ENCODE results near the gene ZFAND4. TPM values are rescaled to one million over a fixed set of nuclear protein-coding genes. Genes with fewer than 3 reads are reported as not detected.

ZFAND4 gene
- total and polyA plus RNA-seq, 10 of the 15 experiments (the other 5 are each of a cell fraction or from before 2014, with no cell fraction given) = 4.7 to 20.8 (median 12.8) TPM

- ChIA-PET CTCF (no interaction called here), SMC1A (ENCODE audit: uncharacterized antibody, unreplicated experiment) (interaction anchor here (1.0 kb wide), 1 partner anchor 11 kb away, joined by 3 read pairs; no protein-coding TSS in a partner anchor), POLR2A (no interaction called here), RAD21 (ENCODE audit: unreplicated experiment) (no interaction called here)
- ATAC-seq (no peak), DNase-seq (ENCODE audit: low read depth, low spot score) (no peak), FAIRE-seq (no peak)
- BruUV-seq (replicated peaks) = no TSS peak
- H3K4me3 ChIP-seq = no peak overlapping the region
- H3K27me3 ChIP-seq (replicated peaks in 1 of 2; ENCODE audit: control insufficient read depth in 2 of 2, insufficient read depth in 2 of 2, low read length in 1 of 2) = no peaks in the 10 kb centered on the region
- H3K36me3 ChIP-seq (ENCODE audit: control insufficient read depth in 2 of 2, insufficient read depth in 2 of 2, low read length in 1 of 2) = peaks cover 0 to 8% of the 10 kb centered on the region in 2 experiments; a peak in 2 of 4 replicates
- no peaks in the 10 kb centered on the region for H3K9me3 ChIP-seq (replicated peaks; ENCODE audit: control insufficient read depth, insufficient read depth, low read length)
- H3K9ac ChIP-seq (ENCODE audit: control insufficient read depth, insufficient read depth, low read length) = no peak overlapping the region
- intact Hi-C loops (cut with micrococcal nuclease; ENCODE audit: unreplicated experiment) (no loop called here), in situ Hi-C loops (cut with MboI) (no loop called here)
- no peak overlapping the region for H2AFZ ChIP-seq (ENCODE audit: control insufficient read depth, low read depth, low read length)
- WGBS (ENCODE audit: insufficient coverage, insufficient replicate concordance, low lambda C conversion rate, missing lambda C conversion rate) = 98% methylated on average over 4 of the region's 4 CpGs
- no peak overlapping the region for H3K4me2 ChIP-seq (ENCODE audit: control insufficient read depth, insufficient read depth)
- no peaks in the 10 kb centered on the region for H4K20me1 ChIP-seq (ENCODE audit: control insufficient read depth, insufficient read depth)
- no peaks in the 10 kb centered on the region for H3K4me1 ChIP-seq (ENCODE audit: control insufficient read depth, insufficient read depth, low read length)
- H3K27ac ChIP-seq (ENCODE audit: control insufficient read depth, insufficient read depth) = no peak overlapping the region
- no peak for TF ChIP-seq ZBTB4 (CRISPR knock-in tag; IDR thresholded peaks at IDR 0.05)
- no peak for TF ChIP-seq SPI1 (IDR thresholded peaks at IDR 0.05; ENCODE audit: borderline replicate concordance, insufficient read depth, low read depth, low read length)
- H3K79me2 ChIP-seq (ENCODE audit: control insufficient read depth, insufficient read depth, low read length) = no peaks in the 10 kb centered on the region
Observed at GRCh38 chr10:45640941-45641340, 31.6 kb downstream of the ZFAND4 start.

- Histone ChIP-seq H3K4me2 (ENCODE audit: control insufficient read depth, insufficient read depth) (no peak overlapping the region), H3K79me2 (ENCODE audit: control insufficient read depth, insufficient read depth, low read length) (no peaks in the 10 kb centered on the region), H3K27me3 (replicated peaks in 1 of 2; ENCODE audit: control insufficient read depth in 2 of 2, insufficient read depth in 2 of 2, low read length in 1 of 2) (no peaks in the 10 kb centered on the region), H3K9me3 (replicated peaks; ENCODE audit: control insufficient read depth, insufficient read depth, low read length) (no peaks in the 10 kb centered on the region; the same call in 2 of the 3 replicates), H3K4me1 (ENCODE audit: control insufficient read depth, insufficient read depth, low read length) (no peaks in the 10 kb centered on the region), H3K36me3 (ENCODE audit: control insufficient read depth in 2 of 2, insufficient read depth in 2 of 2, low read length in 1 of 2) (peaks cover 0 to 8% of the 10 kb centered on the region in 2 experiments; a peak in 2 of 4 replicates), H3K9ac (ENCODE audit: control insufficient read depth, insufficient read depth, low read length) (no peak overlapping the region), H4K20me1 (ENCODE audit: control insufficient read depth, insufficient read depth) (no peaks in the 10 kb centered on the region), H3K27ac (ENCODE audit: control insufficient read depth, insufficient read depth) (no peak overlapping the region), H3K4me3 (no peak overlapping the region), H2AFZ (ENCODE audit: control insufficient read depth, low read depth, low read length) (no peak overlapping the region)
- BruUV-seq (replicated peaks) = no TSS peak
- WGBS (ENCODE audit: insufficient coverage, insufficient replicate concordance, low lambda C conversion rate, missing lambda C conversion rate) = 100% methylated on average over 1 of the region's 1 CpG
- TF ChIP-seq IRF4 (IDR thresholded peaks at IDR 0.05; ENCODE audit: low read depth, low read length) = no peak
- TF ChIP-seq BMI1 (IDR thresholded peaks at IDR 0.05; ENCODE audit: borderline replicate concordance) = no peak
- TF ChIP-seq NR2F1 (conservative IDR thresholded peaks at IDR 0.05) = no peak
- DNase-seq (ENCODE audit: low read depth, low spot score) (no peak), ATAC-seq (no peak), FAIRE-seq (no peak)
- ChIA-PET CTCF (interaction anchor here (1.2 kb wide), 1 partner anchor 175 kb away, joined by 3 read pairs; no protein-coding TSS in a partner anchor), POLR2A (no interaction called here), RAD21 (ENCODE audit: unreplicated experiment) (no interaction called here), SMC1A (ENCODE audit: uncharacterized antibody, unreplicated experiment) (interaction anchor here (0.6 to 1.0 kb wide), 2 partner anchors 9 to 26 kb away, joined by 3 to 4 read pairs; no protein-coding TSS in a partner anchor)
- in situ Hi-C loops (cut with MboI) (no loop called here), intact Hi-C loops (cut with micrococcal nuclease; ENCODE audit: unreplicated experiment) (no loop called here)
Observed at GRCh38 chr10:45640049-45640448, 32.5 kb downstream of the ZFAND4 start.
